ENCODE results near the gene ZSCAN26. TPM values are rescaled to one million over a fixed set of nuclear protein-coding genes. Genes with fewer than 3 reads are reported as not detected.

The ZSCAN26 gene
- total RNA-seq, 1 donor = 20.8 TPM

DNA sequence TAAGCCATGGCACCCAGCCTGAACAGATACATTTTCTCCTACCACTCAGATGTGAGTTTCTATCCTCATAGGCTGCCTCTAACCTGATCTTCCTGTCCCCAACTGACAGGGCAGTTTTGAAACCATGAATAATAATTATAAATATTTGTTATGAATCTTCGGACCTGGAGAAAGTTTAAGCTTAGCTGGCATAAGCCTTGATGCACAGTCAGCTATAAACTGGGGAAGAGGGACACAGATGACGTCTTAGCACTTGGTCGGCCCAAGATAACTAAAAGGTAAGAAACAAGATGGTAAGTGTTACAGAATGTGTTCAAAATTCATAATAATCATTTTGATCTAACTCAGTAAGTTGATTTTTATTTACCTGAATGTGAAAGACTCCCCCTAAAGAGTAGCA is 23.0 kb upstream of the ZSCAN26 start:
- no peak for DNase-seq (ENCODE audit: low read depth)
- H3K4me3 ChIP-seq (ENCODE audit: low read depth, low read length) = no peak overlapping the region

DNA sequence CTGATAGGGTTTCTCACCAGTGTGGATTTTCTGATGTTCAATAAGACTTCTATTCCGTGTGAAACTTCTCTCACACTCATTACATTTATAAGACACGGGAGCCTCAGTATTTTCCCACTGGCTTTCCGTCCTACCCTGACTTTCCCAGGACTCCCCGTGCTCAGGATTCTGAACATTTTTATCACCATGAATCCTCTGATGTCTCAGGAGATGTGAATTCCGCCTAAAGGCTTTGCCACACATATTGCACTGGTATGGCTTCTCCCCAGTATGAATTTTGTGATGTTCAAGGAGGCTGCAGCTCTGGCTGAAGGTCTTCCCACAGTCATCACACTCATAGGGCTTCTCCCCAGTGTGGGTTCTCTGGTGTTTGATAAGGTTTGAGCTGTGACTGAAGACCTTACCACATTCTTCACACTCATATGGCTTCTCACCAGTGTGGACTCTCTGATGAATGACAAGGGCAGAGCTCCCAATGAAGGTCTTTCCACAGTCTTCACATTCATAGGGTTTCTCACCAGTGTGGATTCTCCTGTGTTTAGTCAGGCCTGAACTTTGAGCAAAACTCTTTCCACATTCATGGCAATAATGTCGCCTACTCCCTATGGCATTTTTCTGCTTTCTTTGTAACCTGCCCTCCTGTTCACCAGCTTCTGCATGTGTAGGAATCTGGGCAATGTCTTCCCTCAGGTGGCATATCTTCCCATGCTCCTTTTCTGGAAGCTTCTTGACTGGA is 21.6 kb upstream of the ZSCAN26 start:
- DNase-seq (ENCODE audit: low read depth) = no peak
- TF ChIP-seq, protein P1, sequence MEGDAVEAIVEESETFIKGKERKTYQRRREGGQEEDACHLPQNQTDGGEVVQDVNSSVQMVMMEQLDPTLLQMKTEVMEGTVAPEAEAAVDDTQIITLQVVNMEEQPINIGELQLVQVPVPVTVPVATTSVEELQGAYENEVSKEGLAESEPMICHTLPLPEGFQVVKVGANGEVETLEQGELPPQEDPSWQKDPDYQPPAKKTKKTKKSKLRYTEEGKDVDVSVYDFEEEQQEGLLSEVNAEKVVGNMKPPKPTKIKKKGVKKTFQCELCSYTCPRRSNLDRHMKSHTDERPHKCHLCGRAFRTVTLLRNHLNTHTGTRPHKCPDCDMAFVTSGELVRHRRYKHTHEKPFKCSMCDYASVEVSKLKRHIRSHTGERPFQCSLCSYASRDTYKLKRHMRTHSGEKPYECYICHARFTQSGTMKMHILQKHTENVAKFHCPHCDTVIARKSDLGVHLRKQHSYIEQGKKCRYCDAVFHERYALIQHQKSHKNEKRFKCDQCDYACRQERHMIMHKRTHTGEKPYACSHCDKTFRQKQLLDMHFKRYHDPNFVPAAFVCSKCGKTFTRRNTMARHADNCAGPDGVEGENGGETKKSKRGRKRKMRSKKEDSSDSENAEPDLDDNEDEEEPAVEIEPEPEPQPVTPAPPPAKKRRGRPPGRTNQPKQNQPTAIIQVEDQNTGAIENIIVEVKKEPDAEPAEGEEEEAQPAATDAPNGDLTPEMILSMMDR (IDR thresholded peaks at IDR 0.05; ENCODE audit: insufficient read depth, low read length) = no peak
- no peak overlapping the region for H3K4me3 ChIP-seq (ENCODE audit: low read depth, low read length)

More for the DNA sequence above, 23.0 kb upstream of the ZSCAN26 start:
- TF ChIP-seq, protein P1 (IDR thresholded peaks at IDR 0.05; ENCODE audit: insufficient read depth, low read length) = no peak

DNA sequence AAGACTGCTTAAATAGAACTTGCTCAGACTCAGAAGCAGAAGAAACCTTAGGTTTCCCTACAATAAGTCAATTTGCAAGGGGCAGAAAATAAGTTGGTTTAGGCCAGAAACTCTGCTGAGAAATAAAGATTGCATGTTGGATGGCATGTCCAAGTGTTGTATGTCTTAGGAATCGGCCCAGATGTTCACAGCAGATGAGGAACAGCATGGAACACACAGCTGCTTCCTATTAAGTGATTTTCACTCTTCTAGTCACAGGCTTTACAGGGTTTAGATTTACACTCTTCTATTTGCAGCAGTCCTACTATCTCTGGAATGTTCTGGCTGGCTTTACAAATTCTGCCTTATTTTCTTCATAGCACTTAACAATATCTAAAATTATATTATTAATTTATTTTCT is 18.0 kb upstream of the ZSCAN26 start:
- TF ChIP-seq, protein P1 (IDR thresholded peaks at IDR 0.05; ENCODE audit: insufficient read depth, low read length) = no peak
- no peak for DNase-seq (ENCODE audit: low read depth)
- H3K4me3 ChIP-seq (ENCODE audit: low read depth, low read length) = no peak overlapping the region

DNA sequence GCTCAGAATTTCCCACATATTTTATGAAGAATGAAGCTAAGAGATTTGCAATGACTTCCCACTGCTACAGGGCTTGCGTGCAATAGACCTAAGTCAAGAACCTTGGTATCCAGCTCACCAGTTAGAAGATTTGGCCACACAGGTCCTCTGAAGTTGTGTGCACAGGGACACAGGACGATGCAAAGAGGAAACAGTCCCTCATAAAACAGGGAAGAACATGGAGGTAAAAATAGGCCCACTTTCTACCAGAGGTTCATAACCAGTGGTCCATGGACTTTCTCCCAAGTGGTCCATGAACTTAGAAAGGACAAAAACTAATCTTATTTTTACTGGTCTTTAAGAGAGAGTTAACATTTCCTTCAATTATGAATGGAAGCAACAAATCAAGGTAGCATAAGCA is 16.2 kb upstream of the ZSCAN26 start:
- peak overlapping the region; percentile 90 for H3K4me3 ChIP-seq (ENCODE audit: low read depth, low read length)
- TF ChIP-seq, protein P1 (IDR thresholded peaks at IDR 0.05; ENCODE audit: insufficient read depth, low read length) = no peak
- no peak for DNase-seq (ENCODE audit: low read depth)

DNA sequence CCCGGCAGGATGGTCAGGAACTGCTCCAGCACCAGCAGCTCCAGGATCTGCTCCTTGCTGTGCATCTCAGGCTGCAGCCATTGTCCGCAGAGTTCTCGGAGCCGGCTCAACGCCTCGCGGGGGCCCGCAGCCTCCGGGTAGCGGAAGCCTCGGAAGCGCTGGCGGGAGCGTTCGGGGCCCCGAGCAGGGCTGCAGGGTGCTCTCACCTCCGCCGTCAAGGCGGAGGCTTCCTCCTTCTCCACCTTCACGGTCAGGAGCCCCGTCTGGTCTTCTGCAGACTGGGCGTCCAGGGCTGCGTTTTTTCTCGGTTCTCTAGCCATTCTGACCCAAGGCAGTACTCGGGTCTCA is 15.3 kb upstream of the ZSCAN26 start:
- TF ChIP-seq, protein P1 (IDR thresholded peaks at IDR 0.05; ENCODE audit: insufficient read depth, low read length) = no peak
- DNase-seq (ENCODE audit: low read depth) = no peak
- H3K4me3 ChIP-seq (ENCODE audit: low read depth, low read length) = peak overlapping the region; percentile 90

DNA sequence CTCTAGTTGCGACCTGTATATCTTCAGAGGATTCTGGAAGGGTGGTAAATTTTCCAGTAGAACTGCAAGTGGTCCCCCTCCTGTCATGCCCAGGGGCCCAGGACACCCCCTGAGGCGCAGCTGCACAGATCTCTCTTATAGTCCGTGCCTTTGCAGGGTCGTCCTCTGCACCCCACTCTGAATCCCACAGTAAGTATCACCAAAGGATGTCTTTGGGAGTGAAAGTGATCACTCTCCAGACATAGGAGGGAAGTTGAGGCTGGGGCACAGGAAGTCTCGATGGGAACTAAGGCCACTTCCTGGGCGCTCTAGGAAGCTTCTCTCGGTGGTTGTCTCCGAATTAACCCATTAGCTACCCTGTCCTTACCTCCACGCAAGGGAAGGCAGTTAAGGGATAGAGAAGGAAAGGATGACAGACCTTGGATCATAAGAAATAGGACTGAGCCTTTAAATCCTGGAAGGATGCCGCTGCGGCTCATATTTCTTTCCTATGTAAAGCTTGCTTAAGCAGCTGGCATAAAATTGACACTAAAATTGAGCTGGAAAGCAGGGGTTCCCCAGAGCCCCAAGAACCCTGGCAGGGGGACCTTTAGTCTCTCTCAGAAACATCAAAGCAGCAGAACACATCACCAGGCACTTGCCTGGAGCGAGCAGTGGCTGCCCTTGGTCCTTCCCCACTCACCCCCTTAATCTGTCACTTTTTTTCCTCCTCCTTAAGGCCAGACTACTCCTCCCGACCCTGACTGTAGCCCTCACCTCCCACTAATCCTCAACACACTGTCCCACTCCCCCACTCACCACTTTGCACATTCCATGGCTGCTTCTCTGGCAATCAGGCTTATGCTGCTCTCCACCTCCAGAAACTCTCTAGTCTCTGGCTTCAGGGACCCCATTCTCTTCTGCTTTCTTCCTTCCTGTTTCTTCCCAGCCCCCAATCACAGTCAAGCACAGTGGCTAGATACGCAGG is 14.7 kb upstream of the ZSCAN26 start, which contains the start of gene ZKSCAN4:
Gene ZKSCAN4 (minus strand): TSS at position 261 of the 967 bp plus-strand sequence. CDS start 289 bp downstream, outside the sequence.
- peak; percentile 97 for DNase-seq (ENCODE audit: low read depth)
- peak within 1 kb of the TSS; percentile 90 for H3K4me3 ChIP-seq (ENCODE audit: low read depth, low read length)
- TF ChIP-seq, protein P1 (IDR thresholded peaks at IDR 0.05; ENCODE audit: insufficient read depth, low read length) = no peak
